ENCODE results near the gene CFAP77.

GRCh38 chr9:132560616-132561202 is 150.7 kb downstream of the CFAP77 start:
- no peak for TF ChIP-seq SUZ12 (IDR thresholded peaks at IDR 0.05; ENCODE audit: extremely low read depth, insufficient read depth, insufficient read length)
- no peak for TF ChIP-seq YY1 (IDR thresholded peaks at IDR 0.05; ENCODE audit: insufficient read depth, insufficient read length)

Data from NT2/D1 (cell line).